DOHH2 (cell line): ENCODE data around the gene SEMA5A.

Source experiments
- H3F3A ChIP-seq: fragments of 200-600 bp; sonication (generic), shearing (Covaris generic); 2 replicates; pipeline ENCODE4 v1.6.0; 2016; ENCODE audit warnings: antibody characterized with exemption, mild to moderate bottlenecking; ENCODE audit not compliant: control insufficient read depth, insufficient read depth
- H3K27ac ChIP-seq: fragments of 200-600 bp; sonication (generic); 2 replicates; pipeline ENCODE4 v1.5.1; 2014; ENCODE audit warnings: low read depth, mild to moderate bottlenecking, low read length, moderate library complexity
- H3K27me3 ChIP-seq: fragments of 200-600 bp; sonication (generic); 2 replicates; pipeline ENCODE4 v1.6.1; 2014; ENCODE audit warnings: mild to moderate bottlenecking, low read length, mixed read lengths; ENCODE audit not compliant: control insufficient read depth
- H3K36me3 ChIP-seq: fragments of 200-600 bp; sonication (generic); 2 replicates; pipeline ENCODE4 v1.6.1; 2014; ENCODE audit warnings: mild to moderate bottlenecking, low read length, moderate library complexity, mixed read lengths; ENCODE audit not compliant: control insufficient read depth
- H3K4me1 ChIP-seq: fragments of 200-600 bp; sonication (generic); 2 replicates; pipeline ENCODE4 v1.6.1; 2014; ENCODE audit warnings: mild to moderate bottlenecking, low read length, mixed read lengths; ENCODE audit not compliant: control insufficient read depth
- H3K4me2 ChIP-seq: fragments of 200-600 bp; sonication (generic); 2 replicates; pipeline ENCODE4 v1.6.0; 2014; ENCODE audit warnings: mild to moderate bottlenecking, low read length, moderate library complexity
- H3K4me3 ChIP-seq: fragments of 200-600 bp; sonication (generic); 2 replicates; pipeline ENCODE4 v1.5.1; 2014; ENCODE audit warnings: mild to moderate bottlenecking, low read length, mixed read lengths
- H3K79me2 ChIP-seq: fragments of 200-600 bp; sonication (generic); 2 replicates; pipeline ENCODE4 v1.6.1; 2014; ENCODE audit warnings: mild to moderate bottlenecking, low read length, mixed read lengths; ENCODE audit not compliant: control insufficient read depth
- H3K9me2 ChIP-seq: fragments of 200-600 bp; sonication (generic); replicated peaks from 2 replicates; pipeline ENCODE4 v1.6.1; 2014; ENCODE audit warnings: mild to moderate bottlenecking, low read length, mixed read lengths; ENCODE audit not compliant: control insufficient read depth
- H3K9me3 ChIP-seq: fragments of 200-600 bp; sonication (generic); 2 replicates; pipeline ENCODE4 v1.6.1; 2014; ENCODE audit warnings: antibody characterized with exemption, low read length, mixed read lengths; ENCODE audit not compliant: control insufficient read depth, insufficient read depth
- H4K20me1 ChIP-seq: fragments of 200-600 bp; sonication (generic); 2 replicates; pipeline ENCODE4 v1.6.0; 2014; ENCODE audit warnings: low read depth, mild to moderate bottlenecking, antibody characterized with exemption, low read length, moderate library complexity; ENCODE audit not compliant: control insufficient read depth, insufficient read depth
- EZH2phosphoT487 ChIP-seq: fragments of 200-600 bp; sonication (generic); IDR thresholded peaks from 2 replicates; pipeline ENCODE4 v1.6.1; 2017; ENCODE audit warnings: borderline replicate concordance, mild to moderate bottlenecking, antibody characterized with exemption, low read length, moderate library complexity, mixed read lengths
- TF ChIP-seq, protein P1 (sequence below): fragments of 200-600 bp; sonication (generic); IDR thresholded peaks from one replicate; pipeline ENCODE4 v1.5.1; 2014; ENCODE audit warnings: antibody characterized with exemption, mild to moderate bottlenecking, low read depth, low read length; ENCODE audit not compliant: poor library complexity, severe bottlenecking

Gene SEMA5A

DNA sequence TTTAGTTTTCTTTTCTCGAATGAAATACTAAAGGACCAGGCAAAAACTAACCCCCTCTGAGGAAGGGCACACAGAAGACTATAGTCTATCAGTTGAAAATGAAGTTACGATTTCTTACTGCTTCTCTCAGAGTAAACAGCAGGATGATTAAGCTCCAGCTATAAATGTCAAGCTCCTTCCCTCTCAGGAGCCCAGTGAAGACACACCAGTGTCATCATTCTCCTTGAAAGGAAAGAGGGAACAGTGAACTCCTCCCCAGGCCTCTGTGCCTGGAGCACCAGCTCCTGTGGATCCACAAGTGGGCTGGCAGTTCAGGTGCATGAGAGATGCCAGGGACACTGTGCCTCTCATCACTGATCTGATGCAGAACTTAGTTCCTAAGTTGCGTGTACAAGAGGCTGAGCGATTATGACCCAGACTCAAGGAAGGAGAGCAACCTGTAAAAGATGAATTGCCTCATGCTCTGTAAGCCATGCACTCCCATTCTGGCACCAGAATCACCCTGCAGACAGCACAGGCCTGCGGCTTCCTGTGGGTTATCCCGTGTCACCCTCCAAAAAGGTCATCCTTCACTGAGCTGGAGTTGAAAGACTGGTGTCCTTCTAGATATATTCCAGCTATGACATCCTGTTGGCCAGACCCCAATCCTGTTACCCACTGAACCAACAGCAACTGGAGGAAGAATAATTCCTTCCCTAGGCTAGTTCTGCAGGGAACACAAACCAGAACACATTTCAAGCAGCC lies 394.0 kb downstream of the SEMA5A start:
- Histone ChIP-seq H3K4me1 (no peaks in the 10 kb centered on the region), H3K4me3 (no peak overlapping the region), H3K79me2 (no peaks in the 10 kb centered on the region), H3K36me3 (no peaks in the 10 kb centered on the region), H3K27ac (no peak overlapping the region), H3K9me3 (no peaks in the 10 kb centered on the region), H4K20me1 (no peaks in the 10 kb centered on the region), H3K27me3 (no peaks in the 10 kb centered on the region), H3K9me2 (no peaks in the 10 kb centered on the region), H3K4me2 (no peak overlapping the region), H3F3A (no peaks in the 10 kb centered on the region)
- TF ChIP-seq EZH2phosphoT487 = no peak

DNA sequence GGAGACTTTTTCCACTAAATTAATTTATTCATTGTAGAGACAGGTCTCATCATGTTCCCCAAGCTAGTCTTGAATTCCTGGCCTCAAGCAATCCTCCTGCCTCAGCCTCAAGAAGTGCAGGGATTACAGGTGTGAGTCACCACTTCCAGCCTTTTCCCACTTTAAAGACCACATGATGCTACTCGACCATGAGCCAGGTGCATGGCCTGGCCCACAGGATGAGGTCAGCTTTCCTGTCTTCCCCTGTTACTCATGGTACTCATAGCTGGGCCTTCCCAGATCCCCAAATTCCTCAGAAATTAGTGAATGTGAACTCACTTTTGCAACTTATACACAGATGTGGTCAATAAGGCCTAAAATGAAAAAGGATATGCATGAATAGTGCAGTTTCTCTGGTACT lies 395.9 kb downstream of the SEMA5A start:
- H3K4me3 ChIP-seq = no peak overlapping the region
- no peaks in the 10 kb centered on the region for H3K79me2 ChIP-seq
- no peak overlapping the region for H3K4me2 ChIP-seq
- H3K4me1 ChIP-seq = no peaks in the 10 kb centered on the region
- H4K20me1 ChIP-seq = no peaks in the 10 kb centered on the region
- no peaks in the 10 kb centered on the region for H3K9me3 ChIP-seq
- no peaks in the 10 kb centered on the region for H3K36me3 ChIP-seq
- no peaks in the 10 kb centered on the region for H3K27me3 ChIP-seq
- no peaks in the 10 kb centered on the region for H3K9me2 ChIP-seq
- no peaks in the 10 kb centered on the region for H3F3A ChIP-seq
- H3K27ac ChIP-seq = no peak overlapping the region
- TF ChIP-seq EZH2phosphoT487 = no peak
- TF ChIP-seq, protein P1, sequence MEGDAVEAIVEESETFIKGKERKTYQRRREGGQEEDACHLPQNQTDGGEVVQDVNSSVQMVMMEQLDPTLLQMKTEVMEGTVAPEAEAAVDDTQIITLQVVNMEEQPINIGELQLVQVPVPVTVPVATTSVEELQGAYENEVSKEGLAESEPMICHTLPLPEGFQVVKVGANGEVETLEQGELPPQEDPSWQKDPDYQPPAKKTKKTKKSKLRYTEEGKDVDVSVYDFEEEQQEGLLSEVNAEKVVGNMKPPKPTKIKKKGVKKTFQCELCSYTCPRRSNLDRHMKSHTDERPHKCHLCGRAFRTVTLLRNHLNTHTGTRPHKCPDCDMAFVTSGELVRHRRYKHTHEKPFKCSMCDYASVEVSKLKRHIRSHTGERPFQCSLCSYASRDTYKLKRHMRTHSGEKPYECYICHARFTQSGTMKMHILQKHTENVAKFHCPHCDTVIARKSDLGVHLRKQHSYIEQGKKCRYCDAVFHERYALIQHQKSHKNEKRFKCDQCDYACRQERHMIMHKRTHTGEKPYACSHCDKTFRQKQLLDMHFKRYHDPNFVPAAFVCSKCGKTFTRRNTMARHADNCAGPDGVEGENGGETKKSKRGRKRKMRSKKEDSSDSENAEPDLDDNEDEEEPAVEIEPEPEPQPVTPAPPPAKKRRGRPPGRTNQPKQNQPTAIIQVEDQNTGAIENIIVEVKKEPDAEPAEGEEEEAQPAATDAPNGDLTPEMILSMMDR = no peak

DNA sequence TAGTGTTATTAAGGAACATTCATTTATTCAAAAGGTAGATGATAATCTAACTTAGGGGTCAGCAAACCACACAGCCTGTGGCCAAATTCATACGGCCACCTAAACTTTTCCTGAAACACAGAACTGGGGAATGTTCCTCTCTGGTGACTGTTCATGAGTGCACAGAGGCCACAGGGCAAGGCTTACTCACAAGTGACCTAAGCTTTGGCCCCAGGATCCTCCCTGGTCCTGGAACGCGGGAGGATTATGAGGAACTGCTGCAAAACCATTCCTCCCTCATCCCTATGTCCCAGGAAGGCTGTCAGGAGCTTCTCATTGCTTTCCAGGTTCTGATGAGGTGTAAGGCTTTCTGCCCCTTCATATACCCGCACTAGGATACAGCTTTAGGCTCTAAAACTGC lies 397.6 kb downstream of the SEMA5A start:
- Histone ChIP-seq H3K27ac (no peak overlapping the region), H3K27me3 (no peaks in the 10 kb centered on the region), H3K4me2 (no peak overlapping the region), H3F3A (no peaks in the 10 kb centered on the region), H4K20me1 (no peaks in the 10 kb centered on the region), H3K79me2 (no peaks in the 10 kb centered on the region), H3K4me3 (no peak overlapping the region), H3K36me3 (no peaks in the 10 kb centered on the region), H3K4me1 (no peaks in the 10 kb centered on the region), H3K9me3 (no peaks in the 10 kb centered on the region), H3K9me2 (no peaks in the 10 kb centered on the region)
- no peak for TF ChIP-seq EZH2phosphoT487
- TF ChIP-seq, protein P1 = no peak

DNA sequence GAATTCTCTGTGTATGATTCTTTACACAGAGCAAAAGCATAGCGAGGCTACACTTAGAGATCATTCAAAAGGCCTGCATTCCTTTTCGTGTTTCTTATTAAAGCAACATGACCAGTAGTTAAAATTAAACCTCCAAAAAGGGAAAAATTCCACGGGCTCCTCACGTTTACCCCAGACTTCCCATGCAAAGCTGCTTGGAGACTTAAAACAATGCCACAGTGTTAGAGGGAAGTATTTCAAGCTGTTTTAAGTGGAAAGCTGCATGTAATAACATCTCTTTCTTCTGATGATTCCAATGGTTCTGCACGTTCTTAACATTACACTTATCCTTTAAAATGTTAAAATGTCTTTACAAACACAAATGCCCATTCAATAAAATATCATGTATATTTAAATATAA lies 405.2 kb downstream of the SEMA5A start:
- Histone ChIP-seq H4K20me1 (no peaks in the 10 kb centered on the region), H3K36me3 (no peaks in the 10 kb centered on the region), H3K9me2 (no peaks in the 10 kb centered on the region), H3K4me1 (no peaks in the 10 kb centered on the region), H3K4me2 (no peak overlapping the region), H3K79me2 (no peaks in the 10 kb centered on the region), H3F3A (no peaks in the 10 kb centered on the region), H3K4me3 (no peak overlapping the region), H3K27me3 (no peaks in the 10 kb centered on the region), H3K9me3 (no peaks in the 10 kb centered on the region), H3K27ac (no peak overlapping the region)
- no peak for TF ChIP-seq EZH2phosphoT487
- TF ChIP-seq, protein P1 = no peak
